GM18858 (cell line): ENCODE results near the gene RHBDD3.

Source experiments
- ATAC-seq: cut with Tn5 transposase; IDR thresholded peaks from one replicate; pipeline ENCODE4 v1.9.1; 2021; ENCODE audit not compliant: unreplicated experiment

Gene RHBDD3

DNA sequence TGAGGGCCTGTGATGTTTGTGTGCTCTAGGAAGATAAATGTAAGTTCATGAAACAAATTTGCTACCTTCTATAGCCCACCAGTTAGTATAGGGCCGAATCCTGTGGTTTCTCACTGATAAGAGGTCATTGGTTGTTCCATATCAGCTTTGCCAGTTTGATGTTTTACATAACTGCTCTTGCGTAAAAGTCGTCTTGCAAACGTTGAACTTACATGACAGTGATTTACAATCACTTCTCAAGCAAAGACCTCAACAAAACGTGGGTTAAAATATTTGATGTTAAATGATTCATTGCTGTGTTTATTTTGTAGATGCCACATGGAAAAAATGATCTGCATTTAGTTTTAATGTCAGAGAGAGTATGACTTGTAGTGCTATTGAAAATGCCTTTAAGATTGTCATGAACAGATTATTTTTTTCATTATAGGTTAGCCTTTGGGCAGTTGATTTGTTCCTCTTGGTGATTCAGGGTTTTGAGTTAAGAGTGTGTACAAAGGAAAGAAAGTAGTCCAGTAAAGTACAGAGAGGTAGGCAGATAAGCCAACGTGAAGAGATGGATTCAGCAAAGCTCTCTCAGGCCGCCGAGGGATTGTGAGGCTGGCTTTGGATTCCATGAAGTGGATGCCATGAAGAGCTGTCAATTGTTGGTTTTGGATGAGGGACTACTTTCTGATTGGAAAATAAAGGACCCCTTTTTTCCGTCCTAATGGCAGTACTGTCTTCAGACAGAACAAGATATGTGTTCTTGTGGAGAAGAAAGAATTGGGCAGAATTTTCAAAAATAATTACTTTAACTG, 2.9 kb upstream of the RHBDD3 start:
- ATAC-seq = no peak

DNA sequence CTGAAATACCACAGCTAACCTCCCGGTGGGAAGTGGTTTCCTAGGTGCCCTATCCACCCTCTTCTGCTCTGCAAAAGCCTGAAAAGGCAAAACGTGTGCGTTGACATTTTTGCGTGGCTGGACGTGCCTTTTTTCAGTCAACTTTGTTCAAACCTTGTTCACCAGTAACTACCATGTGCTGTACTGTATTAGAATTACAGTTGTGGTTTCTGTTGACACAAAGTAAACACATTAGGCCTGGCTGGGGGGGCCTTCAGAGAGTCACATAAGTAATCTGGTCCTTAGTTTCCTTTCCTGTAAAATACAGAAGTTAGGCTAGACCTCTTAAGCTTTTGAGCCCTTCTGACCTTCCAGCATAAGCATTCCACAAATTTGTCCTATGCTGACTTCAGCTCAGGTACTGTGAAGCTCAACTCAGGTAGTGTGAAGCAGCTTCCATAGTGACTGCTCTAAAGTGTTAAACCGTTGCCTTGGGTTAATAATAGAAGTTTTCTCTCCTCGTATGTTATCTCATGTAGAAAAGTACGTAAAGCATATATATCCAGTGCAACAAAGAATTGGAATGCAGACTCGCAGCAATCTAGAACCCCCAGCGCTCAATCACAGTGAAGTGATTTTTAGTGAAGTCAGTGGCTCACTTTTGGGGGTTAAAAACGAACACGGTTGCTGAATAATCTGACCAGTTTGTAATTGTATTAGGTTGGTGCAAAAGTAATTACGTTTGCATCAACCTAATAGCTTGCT, 2.1 kb upstream of the RHBDD3 start:
- no peak for ATAC-seq

DNA sequence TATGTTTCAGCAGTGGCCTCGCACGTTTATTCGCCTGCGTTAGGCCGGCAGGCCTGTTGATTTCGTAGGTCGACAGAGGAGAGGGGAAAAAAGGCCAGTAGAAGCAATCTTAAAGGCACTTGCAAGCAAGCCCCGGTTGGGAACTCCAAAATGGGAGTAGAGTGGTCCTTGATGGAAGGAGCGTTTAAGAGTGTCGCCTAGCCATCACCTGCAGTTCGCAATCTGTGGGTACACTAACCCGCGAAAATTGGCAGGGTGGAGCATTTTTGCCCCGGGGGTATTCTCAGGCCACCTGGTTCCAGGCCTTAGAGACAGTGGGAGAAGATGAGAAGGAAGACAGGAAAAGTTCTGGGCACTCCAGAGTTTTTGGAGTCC, 1.4 kb upstream of the RHBDD3 start:
- ATAC-seq = no peak

DNA sequence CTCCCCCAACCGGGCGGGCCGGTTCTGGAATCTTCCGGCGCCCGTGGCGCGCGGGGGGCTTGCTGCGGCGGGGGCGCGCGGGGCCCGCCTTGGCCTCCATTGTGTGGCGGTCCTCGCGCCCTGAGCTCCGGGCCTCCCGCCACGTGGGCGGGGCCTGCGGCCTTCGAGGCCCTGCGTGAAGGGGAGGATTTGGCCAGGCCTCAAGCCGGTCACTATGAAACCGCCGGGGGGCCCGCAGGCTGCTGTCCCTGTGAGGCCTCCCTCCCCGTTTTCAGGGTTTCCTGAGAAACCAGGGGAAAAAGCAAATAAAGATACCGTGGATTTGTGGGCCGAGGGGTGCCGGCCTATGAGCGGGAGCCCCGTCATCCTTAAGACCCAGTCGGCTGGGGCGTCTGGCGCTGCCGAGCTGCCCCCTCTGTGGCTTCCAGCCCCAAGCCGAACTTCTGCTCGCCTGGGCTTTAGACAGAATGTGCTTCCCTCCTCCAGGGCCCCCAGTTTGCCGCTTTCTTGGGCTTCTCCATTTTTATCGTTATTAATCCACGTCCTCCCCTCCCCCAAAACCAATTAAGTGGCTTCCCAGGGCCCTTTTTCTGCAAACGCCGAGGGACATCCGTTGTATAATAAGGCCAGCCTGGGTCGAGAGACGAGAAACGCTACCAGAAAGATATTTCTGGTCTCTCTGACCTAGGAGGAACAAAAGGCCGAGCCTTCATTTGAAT, 889 bp upstream of the RHBDD3 start:
- peak; percentile 7 for ATAC-seq

DNA sequence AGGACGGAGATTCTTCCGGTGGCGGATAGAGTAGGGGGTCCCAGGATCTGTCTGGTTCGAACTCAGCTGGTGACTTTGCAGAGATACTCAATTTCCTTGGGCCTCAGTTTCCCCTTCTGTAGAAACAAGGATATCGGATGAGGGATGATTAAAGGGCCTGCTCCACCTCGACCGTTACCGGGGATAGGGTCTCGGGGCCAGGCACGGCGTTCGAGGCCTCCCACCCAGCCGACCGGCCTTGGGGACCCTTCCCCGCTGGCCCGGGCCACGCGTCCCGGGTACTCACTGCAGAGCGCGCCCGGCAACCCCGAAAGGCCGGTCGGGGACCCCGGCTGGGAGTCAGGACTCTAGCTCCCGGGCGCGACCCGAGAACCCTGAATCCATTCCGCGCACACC, 321 bp downstream of the RHBDD3 start:
- no peak for ATAC-seq

DNA sequence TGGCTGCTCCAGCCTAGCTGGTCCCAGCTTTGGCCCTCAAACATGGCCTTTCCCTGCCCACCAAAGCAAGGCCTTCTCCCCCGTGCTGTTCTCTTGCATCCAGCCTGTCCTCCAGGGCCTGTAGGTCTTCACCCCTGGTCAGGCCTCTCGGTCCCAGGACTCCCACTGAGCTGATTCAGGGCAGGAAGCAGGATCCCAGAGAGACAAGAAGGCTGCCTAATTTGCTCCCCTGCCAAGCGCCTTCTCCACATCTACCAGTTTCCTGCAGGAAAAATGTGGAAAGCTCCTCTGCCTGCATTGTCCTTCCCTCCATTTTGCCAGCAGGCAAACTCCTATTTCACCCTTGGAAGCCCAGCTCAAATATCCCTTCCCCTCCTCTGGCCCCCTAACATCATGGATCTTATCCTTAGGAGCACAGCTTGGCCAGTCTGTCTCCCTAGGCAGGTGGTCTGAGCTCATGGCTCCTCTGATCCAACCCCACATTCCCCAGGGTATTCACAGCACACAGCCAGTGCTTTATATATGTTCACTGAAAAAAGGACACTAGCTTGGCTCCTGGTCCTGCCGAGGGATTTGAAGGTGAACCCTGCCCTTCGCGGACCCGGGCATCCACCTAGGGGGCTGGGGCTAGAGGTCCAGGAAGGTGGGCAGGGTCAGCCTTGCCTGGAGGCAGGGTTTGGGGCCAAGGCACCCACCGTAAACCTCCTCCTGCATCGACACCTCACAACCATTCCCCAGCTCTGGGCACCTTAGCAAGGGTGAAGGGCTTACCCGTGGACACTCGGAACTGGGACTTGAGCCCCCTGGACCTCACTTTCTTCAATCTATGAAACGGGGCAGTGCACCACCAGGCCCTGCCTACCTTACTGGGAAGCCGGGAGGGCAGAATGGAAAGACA, 968 bp downstream of the RHBDD3 start:
- ATAC-seq = no peak

DNA sequence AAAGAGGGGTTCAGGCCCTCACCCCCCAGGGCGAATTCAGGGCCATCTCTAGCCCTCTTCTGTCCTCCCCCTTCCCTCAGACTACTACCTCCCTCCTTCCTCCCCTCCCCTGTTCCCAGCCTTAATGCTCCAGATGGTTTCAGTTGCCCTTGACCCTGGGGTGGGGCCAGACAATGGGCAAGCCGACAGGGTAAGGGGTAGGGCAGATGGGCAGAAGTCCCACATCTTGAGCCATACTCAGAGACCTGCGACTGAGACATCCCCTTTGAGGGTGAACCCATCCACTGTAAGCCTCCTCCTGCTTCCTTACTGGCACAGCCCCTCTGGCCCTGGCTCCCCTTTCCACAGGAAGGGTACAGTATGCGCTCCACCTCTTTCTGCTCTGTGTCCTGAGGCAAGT, 1.9 kb downstream of the RHBDD3 start:
- no peak for ATAC-seq

DNA sequence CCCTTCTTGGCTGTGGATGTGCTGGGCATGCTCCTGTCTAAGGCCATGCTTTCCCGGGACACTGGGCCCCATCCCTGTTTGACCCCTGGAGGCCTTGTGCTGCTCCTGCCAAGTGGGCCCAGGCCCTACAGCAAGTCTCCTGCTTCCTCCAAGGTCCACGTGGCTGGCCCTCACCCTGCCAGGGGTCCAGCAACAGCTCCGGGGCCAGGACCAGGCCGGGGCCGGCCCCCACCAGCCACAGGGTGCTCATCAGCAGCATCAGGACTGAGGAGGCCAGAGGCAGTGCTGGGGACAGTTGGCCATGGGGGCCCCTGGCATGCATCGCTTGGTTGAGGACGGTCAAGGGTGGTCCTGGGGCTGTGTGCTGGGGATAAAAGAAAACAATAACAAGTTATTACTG, 2.5 kb downstream of the RHBDD3 start:
- ATAC-seq = no peak

DNA sequence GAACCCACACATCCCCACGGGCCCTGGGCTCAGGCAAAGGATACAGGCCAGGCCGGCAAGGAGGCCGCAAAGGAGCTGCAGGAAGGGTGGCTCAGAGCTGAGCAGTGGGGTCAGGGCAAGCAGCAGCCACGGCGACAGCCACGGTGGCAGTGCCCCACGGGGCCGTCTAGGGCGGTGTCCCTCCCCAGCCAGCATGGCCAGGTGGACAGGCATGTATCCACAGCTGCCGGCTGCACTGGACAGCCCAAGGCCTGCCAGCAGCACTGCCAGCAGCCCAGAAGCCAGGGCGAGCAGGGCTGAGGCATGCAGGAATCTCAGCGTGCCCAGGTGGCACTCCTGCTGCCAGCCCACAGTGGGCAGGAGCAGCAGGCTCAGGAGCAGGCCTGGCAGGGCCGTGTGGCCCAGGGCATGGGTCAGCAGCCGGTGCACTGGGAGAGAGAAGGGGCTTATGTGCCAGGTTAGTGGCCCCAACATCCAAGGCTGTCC, 3.9 kb downstream of the RHBDD3 start:
- no peak for ATAC-seq

DNA sequence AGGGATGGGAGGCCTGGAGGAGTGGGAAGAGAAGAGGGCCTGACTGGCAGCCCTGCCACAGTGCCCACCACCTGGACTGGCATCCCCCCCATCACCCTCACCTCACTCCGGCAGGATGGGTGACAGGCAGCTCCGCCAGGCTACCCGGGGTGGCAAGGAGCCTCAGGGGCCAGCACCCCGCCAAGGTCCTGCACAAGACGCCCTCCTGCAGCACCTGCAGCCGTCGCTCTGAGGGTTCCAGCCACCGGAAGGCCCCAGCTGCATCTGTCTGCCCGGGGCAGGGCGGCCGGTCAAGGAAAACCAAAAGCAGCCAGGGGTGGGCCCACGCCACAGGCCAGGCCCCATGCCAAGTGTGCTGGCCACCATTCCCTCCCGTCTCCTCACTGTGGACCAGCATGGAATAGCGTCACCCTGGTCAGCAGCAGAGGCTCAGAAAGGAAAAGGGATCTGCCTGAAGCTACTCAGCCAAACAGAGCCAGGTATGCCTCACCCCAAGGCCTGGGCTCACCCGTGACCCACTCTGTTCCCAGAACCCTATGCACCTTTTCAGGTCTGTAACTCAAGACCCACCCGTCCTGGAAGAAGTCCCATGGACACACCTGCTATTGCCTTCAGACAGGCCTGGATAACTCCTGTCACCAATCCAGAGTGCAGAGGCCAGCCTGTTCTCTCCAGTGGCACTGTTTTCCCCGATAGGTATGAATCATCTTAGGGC, 7.0 kb downstream of the RHBDD3 start:
- no peak for ATAC-seq

DNA sequence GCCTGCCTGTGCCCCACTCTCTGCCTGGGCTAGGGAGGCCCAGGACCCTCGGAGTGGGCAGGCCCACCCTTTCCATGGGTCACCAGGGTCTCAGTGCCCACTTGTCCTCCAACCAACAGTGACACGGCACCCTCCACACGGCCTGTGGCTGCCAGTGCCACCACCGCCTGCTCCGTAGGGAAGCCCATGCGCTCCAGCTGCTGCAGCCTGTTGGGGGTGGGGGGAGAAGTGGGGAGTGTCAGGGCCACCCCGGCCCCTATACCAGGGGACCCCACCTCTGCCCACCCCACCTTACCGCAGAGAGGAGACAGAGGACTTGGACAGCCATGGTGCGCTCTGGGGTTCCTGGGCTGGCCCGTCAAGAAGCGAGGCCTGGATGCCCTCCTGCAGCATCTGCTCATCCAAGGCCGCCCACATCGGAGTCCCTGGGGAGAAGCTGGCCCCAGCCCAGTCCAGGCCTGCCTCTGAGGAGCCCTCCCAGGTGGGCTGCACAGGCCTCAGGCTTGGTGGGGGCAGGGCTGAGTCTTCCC, 7.7 kb downstream of the RHBDD3 start:
- no peak for ATAC-seq

DNA sequence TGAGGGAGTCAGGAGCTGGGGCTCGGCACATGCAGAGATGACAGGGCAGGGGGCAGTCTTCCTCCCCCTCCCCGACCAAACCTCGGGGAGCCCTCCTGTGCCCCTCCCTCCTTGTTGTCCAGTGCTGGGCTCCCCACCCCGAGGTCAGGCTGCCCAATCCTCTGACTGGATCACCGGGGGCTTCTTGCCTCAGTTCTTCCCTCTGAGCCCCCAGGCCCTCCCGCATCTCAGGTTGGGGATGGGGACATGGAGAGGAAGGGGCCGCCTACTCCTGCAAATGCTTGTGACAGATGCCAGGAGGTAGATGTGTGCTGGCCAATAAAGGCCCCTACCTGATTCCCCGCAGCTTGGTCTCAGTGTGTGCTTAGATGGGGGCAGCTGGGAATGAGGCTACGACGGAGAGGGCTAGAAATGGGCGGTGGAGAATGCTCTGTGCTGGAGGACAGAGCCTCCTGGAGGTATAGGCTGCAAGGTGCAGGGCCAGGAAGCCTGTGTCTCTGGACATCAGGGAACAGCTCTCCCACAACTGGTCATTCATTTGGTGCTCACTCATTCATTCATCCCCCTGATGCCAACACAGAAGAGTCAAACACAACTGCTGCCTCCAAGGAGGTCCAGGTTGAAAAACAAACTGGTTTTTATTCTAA, 8.4 kb downstream of the RHBDD3 start:
- no peak for ATAC-seq

DNA sequence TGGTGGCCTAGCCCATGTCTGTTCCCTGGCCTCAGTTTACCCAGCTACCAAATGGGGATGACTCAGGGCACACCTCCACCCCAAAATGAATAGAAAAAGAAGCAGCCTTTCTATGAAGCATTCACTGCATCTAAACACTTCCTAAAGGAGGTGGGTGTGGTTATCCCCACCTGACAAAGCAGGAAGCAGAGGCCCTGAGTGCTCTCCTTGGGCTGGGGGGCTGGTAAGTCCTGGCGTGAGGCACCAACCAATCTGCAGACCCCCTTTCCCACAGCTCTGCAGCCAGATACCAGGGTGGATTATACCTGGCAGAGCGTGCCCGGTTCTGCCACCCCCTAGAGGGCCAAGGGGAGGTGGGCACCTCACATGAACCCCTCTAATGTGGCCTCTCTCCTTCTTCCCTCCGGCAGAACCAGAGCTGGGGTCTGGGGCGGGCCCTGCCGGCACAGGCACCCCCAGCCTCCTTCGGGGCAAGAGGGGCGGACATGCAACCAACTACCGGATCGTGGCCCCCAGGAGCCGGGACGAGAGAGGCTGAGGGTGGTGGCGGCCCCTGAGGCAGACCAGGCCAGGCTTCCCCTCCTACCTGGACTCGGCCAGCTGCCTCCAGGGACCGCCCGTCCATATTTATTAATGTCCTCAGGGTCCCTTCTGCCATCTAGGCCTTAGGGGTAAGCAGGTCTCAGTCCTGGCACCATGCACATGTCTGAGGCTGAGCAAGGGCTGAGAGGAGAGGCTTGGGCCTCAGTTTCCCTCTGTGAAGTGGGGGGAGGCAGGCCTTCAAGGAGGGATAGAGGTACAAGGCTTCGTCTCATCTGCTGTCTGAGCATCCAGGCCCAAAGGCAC, 9.2 kb downstream of the RHBDD3 start:
- no peak for ATAC-seq

DNA sequence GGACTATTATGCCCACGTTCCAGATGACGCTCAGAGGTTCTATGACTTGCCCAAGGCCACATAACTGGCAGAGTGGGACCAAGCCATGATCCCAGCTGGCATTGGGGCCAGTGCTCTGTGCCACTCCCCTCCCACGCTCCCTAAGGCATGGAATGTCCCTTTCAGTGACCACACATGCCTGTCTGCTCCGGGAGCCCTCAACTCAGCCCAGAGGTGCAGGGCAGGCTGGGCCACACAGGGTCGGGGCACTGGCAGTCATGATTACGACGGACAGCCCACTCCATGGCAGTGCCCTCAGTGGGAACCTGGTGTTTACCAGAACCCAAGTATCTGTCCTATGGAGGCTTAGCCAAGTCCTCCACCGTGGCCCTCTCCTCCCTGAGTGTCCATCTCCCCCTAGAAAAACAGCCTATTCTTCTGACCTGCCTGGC, 10.0 kb downstream of the RHBDD3 start:
- ATAC-seq = no peak

DNA sequence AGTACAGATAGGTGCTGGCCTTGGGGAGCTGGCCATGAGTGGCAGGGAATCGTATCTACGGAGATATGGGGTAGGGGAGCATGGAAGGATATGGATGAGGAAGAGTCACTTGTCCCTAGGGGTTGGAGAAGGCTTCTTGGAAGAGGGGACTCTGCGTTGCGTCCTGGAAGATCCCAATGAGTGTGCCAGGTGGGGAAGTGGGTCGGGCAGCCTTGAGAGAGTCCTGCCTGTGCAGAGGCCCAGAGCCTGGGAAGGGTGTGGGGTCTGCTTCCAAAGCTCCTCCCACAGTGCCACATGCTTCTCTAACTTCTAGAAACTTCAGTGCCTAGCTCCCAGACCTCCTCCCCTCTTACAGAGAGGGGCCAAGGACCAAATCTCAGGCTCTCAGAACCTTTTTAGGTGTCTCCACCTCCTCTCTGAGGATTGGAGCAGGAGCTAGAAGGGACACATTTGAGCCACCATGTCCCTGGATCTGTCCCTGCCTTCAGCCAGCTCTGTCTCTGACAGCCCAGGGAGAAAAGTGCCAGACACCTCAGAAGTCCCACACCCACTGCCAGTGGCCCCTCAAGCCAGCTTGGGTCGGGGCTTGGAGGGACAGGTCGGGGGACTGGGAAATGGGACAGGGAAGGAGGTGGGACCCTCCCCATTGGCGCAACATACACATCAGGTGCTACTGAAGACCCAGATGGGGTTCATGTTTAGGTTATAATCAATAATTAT, 11.0 kb downstream of the RHBDD3 start:
- no peak for ATAC-seq

DNA sequence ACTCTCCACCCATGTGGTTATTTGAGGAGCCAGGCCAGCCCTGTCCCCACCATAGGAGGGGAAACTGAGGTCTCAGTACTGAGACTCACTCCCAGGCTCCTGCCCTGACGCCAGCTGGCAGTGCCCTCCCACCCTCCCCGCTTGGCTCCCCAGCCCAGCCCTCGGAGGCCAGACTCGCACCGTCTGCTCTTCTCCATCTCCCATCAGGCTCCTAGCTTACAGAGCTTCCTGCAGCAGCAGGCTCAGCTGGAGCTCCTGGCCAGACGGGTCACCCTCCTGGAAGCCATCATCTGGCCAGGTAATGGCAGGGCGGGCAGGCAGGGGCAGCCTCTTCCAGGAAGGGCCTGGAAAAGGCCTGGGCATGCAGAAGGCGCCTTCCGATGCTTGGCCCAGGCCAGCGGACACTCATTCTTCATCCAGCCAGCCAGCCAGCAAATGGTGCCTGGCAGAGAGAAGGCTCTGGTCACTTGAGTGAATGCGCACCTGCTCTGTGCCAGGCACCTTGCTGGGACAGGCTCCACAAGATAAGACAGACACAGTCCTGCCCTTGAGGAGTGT, 12.6 kb downstream of the RHBDD3 start:
- ATAC-seq = no peak

DNA sequence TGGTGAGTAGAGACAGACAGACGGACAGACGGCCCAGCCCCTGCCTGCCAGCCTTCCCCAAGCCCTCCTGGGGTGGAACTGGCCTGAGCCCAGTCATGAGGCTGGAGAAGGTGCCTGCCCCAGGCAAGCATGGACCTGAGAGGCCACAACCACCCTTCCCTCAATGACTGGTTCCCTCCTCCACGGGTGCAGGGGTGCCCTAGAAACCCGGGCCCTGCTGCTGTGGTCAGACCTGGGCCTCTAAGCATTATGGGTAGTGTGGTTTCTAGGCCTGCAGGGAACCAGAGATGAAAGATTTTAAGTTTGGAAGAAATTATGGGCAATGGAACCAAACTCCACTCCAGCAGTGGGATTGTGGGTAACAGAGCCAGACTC, 13.5 kb downstream of the RHBDD3 start:
- ATAC-seq = no peak
